Measurements from ENCODE around the gene C3orf18. TPM values are rescaled to one million over a fixed set of nuclear protein-coding genes. Genes with fewer than 3 reads are reported as not detected.

The C3orf18 gene
- total RNA-seq, 4 donors from 2014 or later = 13.6 to 23.8 (median 18.9) TPM

DNA sequence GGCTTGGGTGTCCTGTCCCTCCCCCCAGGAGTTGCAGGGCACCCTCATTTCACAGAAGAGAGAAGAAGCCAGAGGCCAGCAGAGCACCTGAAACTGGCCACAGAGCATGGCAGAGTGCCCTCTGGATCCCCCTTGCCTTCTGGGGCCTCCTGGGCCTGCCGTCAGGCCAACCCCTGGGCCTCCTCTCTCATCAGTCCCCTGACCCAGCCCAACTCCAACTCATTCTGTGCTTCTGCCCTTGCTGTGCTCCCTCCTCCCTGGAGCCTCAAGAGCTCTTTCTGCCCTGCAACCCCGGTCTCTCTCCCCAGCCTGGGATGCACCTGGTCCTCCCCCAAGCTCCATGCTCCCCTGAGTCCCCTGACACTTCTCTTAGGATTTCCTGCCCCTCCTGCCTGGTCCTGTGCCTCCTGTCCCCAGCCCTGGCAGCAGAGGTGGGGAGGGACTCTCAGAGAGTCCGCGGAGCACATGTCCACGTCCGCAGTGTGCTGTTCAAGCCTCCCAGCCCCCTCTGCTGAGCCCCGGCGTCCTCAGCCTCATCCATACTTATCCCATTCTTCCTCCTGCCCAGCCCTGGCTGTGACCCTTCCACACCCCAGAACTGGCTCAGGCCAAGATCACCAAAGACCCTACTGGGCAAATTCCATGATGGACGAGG, 33.6 kb downstream of the C3orf18 start:
- Histone ChIP-seq H3K4me1 (peaks cover 0 to 7% (median 0%) of the 10 kb centered on the region in 4 donors), H3K4me3 (no peak overlapping the region), H3K27me3 (peaks cover 0 to 37% (median 0%) of the 10 kb centered on the region in 4 donors), H3K36me3 (no peaks in the 10 kb centered on the region), H3K9me3 (no peaks in the 10 kb centered on the region), H3K27ac (replicated peaks in 1 of 4) (no peak overlapping the region)
- intact Hi-C loops (cut with DNase I) = no loop called here
- TF ChIP-seq EP300 (IDR thresholded peaks at IDR 0.05) = no peak
- no peak for TF ChIP-seq CTCF (IDR thresholded peaks at IDR 0.05)
- no peak for TF ChIP-seq POLR2AphosphoS5 (IDR thresholded peaks at IDR 0.05)
- no peak for TF ChIP-seq POLR2A (IDR thresholded peaks at IDR 0.05; ENCODE audit: low read depth)
- no peak for DNase-seq (ENCODE audit: extremely low spot score)
- WGBS = 84% methylated on average over 7 of the region's 9 CpGs

GRCh38 chr3:50533316-50533715, 34.2 kb downstream of the C3orf18 start:
- 67% methylated on average over 13 of the region's 13 CpGs for WGBS
- Histone ChIP-seq H3K27me3 (peaks cover 0 to 43% (median 0%) of the 10 kb centered on the region in 4 donors), H3K4me1 (peaks cover 0 to 7% (median 0%) of the 10 kb centered on the region in 4 donors), H3K9me3 (no peaks in the 10 kb centered on the region), H3K4me3 (no peak overlapping the region), H3K27ac (replicated peaks in 1 of 4) (no peak overlapping the region), H3K36me3 (no peaks in the 10 kb centered on the region)
- intact Hi-C loops (cut with DNase I) = no loop called here
- DNase-seq (ENCODE audit: extremely low spot score) = no peak
- TF ChIP-seq CTCF (IDR thresholded peaks at IDR 0.05) (no peak), EP300 (IDR thresholded peaks at IDR 0.05) (no peak)

DNA sequence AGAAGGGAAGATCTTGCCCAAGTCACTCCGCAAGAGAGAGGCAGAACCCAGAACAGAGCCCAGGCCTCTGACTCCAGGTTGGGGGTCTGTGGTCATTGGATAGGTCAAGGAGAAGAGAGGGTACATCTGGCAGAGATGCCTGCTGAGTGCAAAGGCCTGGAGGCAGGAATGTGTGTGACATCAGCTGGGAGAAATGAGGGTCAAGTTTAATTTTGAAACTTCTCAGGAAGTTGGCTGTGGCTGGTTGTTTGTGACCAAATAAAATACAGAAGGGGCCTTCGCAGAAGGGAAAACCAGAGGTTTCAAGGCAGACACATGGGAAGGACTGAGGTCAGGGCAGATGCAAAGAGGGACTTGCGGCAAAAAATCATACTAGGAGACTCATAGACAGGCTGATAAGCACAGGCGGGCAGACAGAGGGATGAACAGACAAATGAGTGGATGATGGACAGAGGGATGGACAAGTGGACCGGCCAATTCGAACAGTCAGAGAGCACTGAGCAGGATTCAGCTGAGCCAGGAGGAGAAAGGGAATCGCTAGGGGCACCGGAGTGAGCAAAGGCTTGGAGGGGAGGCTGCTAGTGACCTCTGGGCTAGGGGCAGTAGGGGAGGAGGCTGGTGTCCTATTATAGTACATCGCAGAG, 35.4 kb downstream of the C3orf18 start:
- DNase-seq (ENCODE audit: extremely low spot score) = no peak
- WGBS = 85% methylated on average over 9 of the region's 9 CpGs
- intact Hi-C loops (cut with DNase I) = no loop called here
- Histone ChIP-seq H3K27ac (replicated peaks in 1 of 4) (peak overlapping the region in 1 of 4 donors; percentile 10), H3K4me3 (no peak overlapping the region), H3K9me3 (no peaks in the 10 kb centered on the region), H3K27me3 (peaks cover 0 to 45% (median 0%) of the 10 kb centered on the region in 4 donors), H3K4me1 (peaks cover 0 to 7% (median 0%) of the 10 kb centered on the region in 4 donors), H3K36me3 (no peaks in the 10 kb centered on the region)
- no peak for TF ChIP-seq POLR2A (IDR thresholded peaks at IDR 0.05; ENCODE audit: low read depth)
- TF ChIP-seq EP300 (IDR thresholded peaks at IDR 0.05) = no peak
- TF ChIP-seq CTCF (IDR thresholded peaks at IDR 0.05) = no peak
- TF ChIP-seq POLR2AphosphoS5 (IDR thresholded peaks at IDR 0.05) = no peak

DNA sequence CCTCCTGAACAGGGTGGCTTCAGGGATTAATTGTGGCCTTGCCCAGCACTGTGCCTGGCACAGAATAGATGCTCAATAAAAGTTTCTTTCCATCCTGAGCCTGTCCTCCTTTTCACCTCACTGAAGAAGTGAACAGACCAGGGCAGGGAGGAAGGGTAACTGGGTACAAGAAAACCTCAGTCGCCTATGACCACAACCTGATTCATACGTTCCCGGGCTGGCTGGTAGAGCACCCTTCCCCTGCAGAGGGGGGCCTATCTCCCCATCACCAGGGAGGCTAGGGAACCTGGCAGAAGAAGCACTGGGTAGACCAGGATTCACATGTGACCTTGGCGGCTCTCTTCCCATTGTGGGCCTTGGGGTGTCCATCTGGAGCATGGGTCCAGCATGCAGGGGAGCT, 36.3 kb downstream of the C3orf18 start:
- TF ChIP-seq CTCF (IDR thresholded peaks at IDR 0.05) = no peak
- TF ChIP-seq POLR2AphosphoS5 (IDR thresholded peaks at IDR 0.05) = no peak
- no peak for TF ChIP-seq POLR2A (IDR thresholded peaks at IDR 0.05; ENCODE audit: low read depth)
- no peak for TF ChIP-seq EP300 (IDR thresholded peaks at IDR 0.05)
- H3K4me3 ChIP-seq = no peak overlapping the region
- DNase-seq (ENCODE audit: extremely low spot score) = no peak
- intact Hi-C loops (cut with DNase I) = no loop called here
- H3K27ac ChIP-seq (replicated peaks in 1 of 4) = no peak overlapping the region
- H3K36me3 ChIP-seq = no peaks in the 10 kb centered on the region
- peaks cover 0 to 45% (median 0%) of the 10 kb centered on the region in 4 donors for H3K27me3 ChIP-seq
- WGBS = 93% methylated on average over 4 of the region's 4 CpGs
- H3K4me1 ChIP-seq = peaks cover 0 to 7% (median 0%) of the 10 kb centered on the region in 4 donors
- H3K9me3 ChIP-seq = no peaks in the 10 kb centered on the region

Data from esophagus muscularis mucosa (tissue), 4 donors.